Measurements from ENCODE around the gene SPAAR. TPM values are rescaled to one million over a fixed set of nuclear protein-coding genes. Genes with fewer than 3 reads are reported as not detected.

Gene SPAAR
- total RNA-seq, 1 donor from 2014 or later, result 4.0 TPM

DNA sequence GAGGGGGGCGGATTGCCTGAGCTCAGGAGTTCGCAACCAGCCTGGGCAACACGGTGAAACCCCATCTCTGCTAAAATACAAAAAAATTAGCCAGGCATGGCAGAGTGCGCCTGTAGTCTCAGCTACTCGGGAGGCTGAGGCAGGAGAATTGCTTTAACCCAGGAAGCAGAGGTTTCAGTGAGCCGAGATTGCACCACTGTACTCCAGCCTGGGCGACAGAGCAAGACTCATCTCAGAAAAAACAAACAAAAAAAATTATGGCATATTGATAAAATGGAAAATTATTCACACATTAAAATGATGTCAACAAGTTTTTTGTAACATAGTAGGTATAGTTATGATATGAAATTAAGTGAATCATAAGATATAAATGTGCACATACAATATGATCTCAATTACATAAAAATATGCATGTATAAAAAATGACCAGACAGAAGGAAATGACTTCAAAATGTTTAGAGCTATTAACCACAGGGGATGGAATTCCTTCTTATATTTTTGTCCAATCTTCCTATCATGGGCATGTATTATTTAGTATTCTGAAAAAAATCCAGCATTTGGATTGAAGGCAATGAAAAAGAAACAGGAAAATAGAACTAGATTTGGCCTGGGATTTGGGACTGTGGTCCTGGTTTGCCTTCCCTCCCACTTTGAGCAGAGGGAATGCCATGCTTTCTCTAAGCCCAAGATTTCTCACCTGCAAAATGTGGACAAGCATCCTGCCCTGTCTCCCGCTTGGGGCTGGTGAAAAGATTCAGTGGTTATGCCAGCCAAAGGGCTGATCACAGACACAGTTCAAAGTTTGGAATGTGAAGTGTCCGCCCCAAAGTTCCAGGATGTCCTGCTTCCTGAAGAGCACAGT lies 19.5 kb downstream of the SPAAR start:
- peaks cover 8 to 12% of the 10 kb centered on the region in 2 donors for H3K4me1 ChIP-seq
- intact Hi-C loops (cut with DNase I), result no loop called here
- H3K27ac ChIP-seq, result peak overlapping the region in 1 of 2 donors; percentile 19
- no peaks in the 10 kb centered on the region for H3K36me3 ChIP-seq
- H3K9me3 ChIP-seq, result no peaks in the 10 kb centered on the region
- no peaks in the 10 kb centered on the region for H3K27me3 ChIP-seq
- no peak for DNase-seq (ENCODE audit: low spot score in 2 of 2)
- no peak overlapping the region for H3K4me3 ChIP-seq
- TF ChIP-seq, protein P1, sequence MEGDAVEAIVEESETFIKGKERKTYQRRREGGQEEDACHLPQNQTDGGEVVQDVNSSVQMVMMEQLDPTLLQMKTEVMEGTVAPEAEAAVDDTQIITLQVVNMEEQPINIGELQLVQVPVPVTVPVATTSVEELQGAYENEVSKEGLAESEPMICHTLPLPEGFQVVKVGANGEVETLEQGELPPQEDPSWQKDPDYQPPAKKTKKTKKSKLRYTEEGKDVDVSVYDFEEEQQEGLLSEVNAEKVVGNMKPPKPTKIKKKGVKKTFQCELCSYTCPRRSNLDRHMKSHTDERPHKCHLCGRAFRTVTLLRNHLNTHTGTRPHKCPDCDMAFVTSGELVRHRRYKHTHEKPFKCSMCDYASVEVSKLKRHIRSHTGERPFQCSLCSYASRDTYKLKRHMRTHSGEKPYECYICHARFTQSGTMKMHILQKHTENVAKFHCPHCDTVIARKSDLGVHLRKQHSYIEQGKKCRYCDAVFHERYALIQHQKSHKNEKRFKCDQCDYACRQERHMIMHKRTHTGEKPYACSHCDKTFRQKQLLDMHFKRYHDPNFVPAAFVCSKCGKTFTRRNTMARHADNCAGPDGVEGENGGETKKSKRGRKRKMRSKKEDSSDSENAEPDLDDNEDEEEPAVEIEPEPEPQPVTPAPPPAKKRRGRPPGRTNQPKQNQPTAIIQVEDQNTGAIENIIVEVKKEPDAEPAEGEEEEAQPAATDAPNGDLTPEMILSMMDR (IDR thresholded peaks at IDR 0.05), result no peak

DNA sequence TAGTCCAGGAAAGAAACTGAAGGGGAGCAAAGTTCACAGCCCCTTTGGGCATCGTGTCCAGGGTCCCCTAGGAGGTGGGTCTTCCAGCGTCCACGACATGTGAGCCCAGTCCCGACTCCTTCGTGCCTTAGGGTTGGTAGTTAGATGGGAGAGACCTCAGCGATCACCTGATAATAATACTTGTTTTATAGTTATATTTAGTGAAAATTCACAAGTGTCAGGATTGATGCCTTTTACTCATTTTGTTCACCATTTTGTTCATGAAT lies 20.1 kb downstream of the SPAAR start:
- no peaks in the 10 kb centered on the region for H3K9me3 ChIP-seq
- intact Hi-C loops (cut with DNase I), result no loop called here
- DNase-seq (ENCODE audit: low spot score in 2 of 2), result no peak
- peak overlapping the region in 1 of 2 donors; percentile 19 for H3K27ac ChIP-seq
- TF ChIP-seq, protein P1 (IDR thresholded peaks at IDR 0.05), result no peak
- H3K36me3 ChIP-seq, result no peaks in the 10 kb centered on the region
- no peak overlapping the region for H3K4me3 ChIP-seq
- H3K27me3 ChIP-seq, result no peaks in the 10 kb centered on the region
- H3K4me1 ChIP-seq, result peaks cover 3 to 14% of the 10 kb centered on the region in 2 donors

DNA sequence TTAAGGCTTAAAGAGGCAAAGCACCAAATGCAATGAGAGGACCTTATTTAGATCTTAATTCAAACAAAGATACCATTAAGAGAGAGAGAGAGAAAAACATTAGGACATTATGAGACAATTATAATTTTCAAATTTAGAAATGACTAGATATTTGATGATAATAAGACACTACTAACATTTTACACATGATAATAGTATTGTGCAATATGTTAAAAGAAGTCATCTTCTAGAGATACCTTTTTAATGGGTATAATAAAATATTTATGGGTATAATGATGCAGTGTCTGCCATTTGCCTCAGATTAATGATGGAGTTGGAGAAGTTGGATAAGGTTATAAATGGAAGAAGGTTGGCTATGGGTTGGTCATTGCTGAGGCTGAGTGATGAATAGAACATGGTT lies 21.2 kb downstream of the SPAAR start:
- H3K36me3 ChIP-seq, result no peaks in the 10 kb centered on the region
- no peaks in the 10 kb centered on the region for H3K27me3 ChIP-seq
- peaks cover 0 to 16% of the 10 kb centered on the region in 2 donors for H3K4me1 ChIP-seq
- H3K4me3 ChIP-seq, result no peak overlapping the region
- H3K9me3 ChIP-seq, result no peaks in the 10 kb centered on the region
- TF ChIP-seq, protein P1 (IDR thresholded peaks at IDR 0.05), result no peak
- H3K27ac ChIP-seq, result no peak overlapping the region
- intact Hi-C loops (cut with DNase I), result loop anchor here (10.0 kb wide), 1 partner anchor 436 kb away; the partner anchor contains the start of gene RUSC2
- DNase-seq (ENCODE audit: low spot score in 2 of 2), result no peak

DNA sequence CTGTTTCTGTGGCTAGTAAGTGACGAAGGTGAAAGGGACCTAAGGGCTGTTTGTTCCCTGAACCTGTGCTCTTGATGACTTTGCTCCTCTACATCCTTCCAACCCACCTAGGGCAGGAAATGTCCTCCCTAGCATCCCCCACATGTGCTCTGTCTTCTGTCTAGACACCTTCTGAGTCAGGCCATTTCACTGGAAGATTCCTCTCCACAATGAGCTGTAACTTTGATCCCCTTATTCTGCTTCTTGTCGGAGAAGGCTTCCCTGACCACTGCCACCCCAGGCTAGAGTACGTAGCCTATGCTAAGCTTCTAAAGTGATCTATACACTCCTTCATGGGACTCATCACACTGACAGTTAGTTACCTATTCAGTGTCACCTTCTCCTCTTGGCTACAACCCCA lies 21.7 kb downstream of the SPAAR start:
- no peak for DNase-seq (ENCODE audit: low spot score in 2 of 2)
- TF ChIP-seq, protein P1 (IDR thresholded peaks at IDR 0.05), result no peak
- Histone ChIP-seq H3K27me3 (no peaks in the 10 kb centered on the region), H3K27ac (no peak overlapping the region), H3K36me3 (no peaks in the 10 kb centered on the region), H3K9me3 (no peaks in the 10 kb centered on the region), H3K4me3 (no peak overlapping the region), H3K4me1 (peaks cover 0 to 19% of the 10 kb centered on the region in 2 donors)
- intact Hi-C loops (cut with DNase I), result loop anchor here (10.0 kb wide), 1 partner anchor 436 kb away; the partner anchor contains the start of gene RUSC2

DNA sequence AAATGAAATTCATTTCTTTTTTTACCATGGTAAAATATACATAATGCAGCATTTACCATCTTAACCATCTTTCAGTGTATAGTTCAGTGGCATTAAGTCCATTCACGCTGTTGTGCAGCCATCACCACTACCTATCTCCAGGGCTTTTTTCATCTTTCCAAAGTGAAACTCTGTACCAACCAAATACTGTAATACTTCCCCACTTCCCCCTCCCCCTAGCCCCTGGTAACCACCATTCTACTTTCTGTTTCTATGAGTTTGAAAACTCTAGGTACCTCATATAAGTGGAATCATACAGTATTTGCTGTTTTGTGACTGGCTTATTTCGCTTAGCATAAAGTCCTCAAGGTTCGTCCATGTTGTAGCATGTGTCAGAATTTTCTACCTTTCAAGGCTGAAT lies 23.4 kb downstream of the SPAAR start:
- Histone ChIP-seq H3K27ac (no peak overlapping the region), H3K27me3 (no peaks in the 10 kb centered on the region), H3K4me3 (no peak overlapping the region), H3K4me1 (peaks cover 0 to 32% of the 10 kb centered on the region in 2 donors), H3K9me3 (no peaks in the 10 kb centered on the region), H3K36me3 (no peaks in the 10 kb centered on the region)
- intact Hi-C loops (cut with DNase I), result loop anchor here (10.0 kb wide), 1 partner anchor 438 kb away; the partner anchor contains the start of gene RUSC2
- TF ChIP-seq, protein P1 (IDR thresholded peaks at IDR 0.05), result no peak
- DNase-seq (ENCODE audit: low spot score in 2 of 2), result no peak
